Liver (tissue), 9 donors: ENCODE data around the gene UNC80. TPM values are rescaled to one million over a fixed set of nuclear protein-coding genes. Genes with fewer than 3 reads are reported as not detected.

Experiments
- DNase-seq: peaks from one replicate; pipeline ENCODE4 v3.0.0-alpha.2; 2017; ENCODE audit warnings: low spot score
- H3K27ac ChIP-seq, 2 donors: one replicate each; pipeline ENCODE4 v1.7.0; 2013; ENCODE audit warnings: inconsistent platforms in 2 of 2, low read length in 2 of 2, control low read depth in 1 of 2, low read depth in 1 of 2, mild to moderate bottlenecking in 1 of 2
- H3K27me3 ChIP-seq, 4 donors: one replicate each; pipeline versions ENCODE4 v1.6.1 to v1.7.0; 2013; ENCODE audit warnings: low read length in 3 of 4, inconsistent platforms in 1 of 4, mild to moderate bottlenecking in 1 of 4, moderate library complexity in 1 of 4; ENCODE audit not compliant: control insufficient read depth in 4 of 4, insufficient read depth in 4 of 4
- H3K36me3 ChIP-seq, 4 donors: one replicate each; pipeline versions ENCODE4 v1.6.1 to v1.7.0; 2013; ENCODE audit warnings: low read length in 3 of 4, mild to moderate bottlenecking in 3 of 4, low read depth in 1 of 4, moderate library complexity in 1 of 4; ENCODE audit not compliant: control insufficient read depth in 4 of 4, insufficient read depth in 3 of 4
- H3K4me1 ChIP-seq, 4 donors: one replicate each; pipeline versions ENCODE4 v1.6.1 to v1.7.0; 2013; ENCODE audit warnings: low read length in 3 of 4, mild to moderate bottlenecking in 3 of 4, moderate library complexity in 1 of 4; ENCODE audit not compliant: control insufficient read depth in 4 of 4, insufficient read depth in 4 of 4
- H3K4me3 ChIP-seq, 3 donors: one replicate each; pipeline versions ENCODE4 v1.6.1 to v1.7.0; 2013; ENCODE audit warnings: low read length in 3 of 3, control low read depth in 1 of 3, low read depth in 1 of 3, mild to moderate bottlenecking in 1 of 3
- H3K9ac ChIP-seq, 2 donors: one replicate each; pipeline ENCODE4 v1.7.0; 2013; ENCODE audit warnings: low read length in 2 of 2, mild to moderate bottlenecking in 2 of 2, moderate library complexity in 2 of 2, control low read depth in 1 of 2, low read depth in 1 of 2
- H3K9me3 ChIP-seq, 4 donors: one replicate each; pipeline versions ENCODE4 v1.6.1 to v1.7.0; 2013; ENCODE audit warnings: low read length in 3 of 4; ENCODE audit not compliant: control insufficient read depth in 4 of 4
- EGR1 ChIP-seq, 2 donors: IDR thresholded peaks; 2 replicates each; pipeline ENCODE4 v1.6.1; 2016 to 2018; ENCODE audit warnings: antibody characterized with exemption in 2 of 2, low read depth in 2 of 2
- FOXA2 ChIP-seq: IDR thresholded peaks from 2 replicates; pipeline ENCODE4 v1.6.1; 2016; ENCODE audit warnings: antibody characterized with exemption
- GABPA ChIP-seq, 2 donors: IDR thresholded peaks in 1 of 2; conservative IDR thresholded peaks in 1 of 2; 2 replicates each; pipeline ENCODE4 v1.6.1; 2016; ENCODE audit warnings: antibody characterized with exemption in 2 of 2, mild to moderate bottlenecking in 1 of 2, moderate library complexity in 1 of 2
- HNF4A ChIP-seq, 2 donors: conservative IDR thresholded peaks; 2 replicates each; pipeline ENCODE4 v1.6.1; 2016; ENCODE audit warnings: antibody characterized with exemption in 2 of 2, mild to moderate bottlenecking in 2 of 2
- HNF4G ChIP-seq: IDR thresholded peaks from 2 replicates; pipeline ENCODE4 v1.6.1; 2016; ENCODE audit warnings: antibody characterized with exemption
- JUND ChIP-seq, 2 donors: IDR thresholded peaks; 2 replicates each; pipeline ENCODE4 v1.6.1; 2016; ENCODE audit warnings: antibody characterized with exemption in 2 of 2
- MAX ChIP-seq: IDR thresholded peaks from 2 replicates; pipeline ENCODE4 v1.6.1; 2016; ENCODE audit warnings: antibody characterized with exemption
- NR2F2 ChIP-seq: IDR thresholded peaks from 2 replicates; pipeline ENCODE4 v1.6.1; 2016; ENCODE audit warnings: antibody characterized with exemption
- RAD21 ChIP-seq, 2 donors: IDR thresholded peaks; 2 replicates each; pipeline ENCODE4 v1.6.1; 2016; ENCODE audit warnings: antibody characterized with exemption in 2 of 2, mild to moderate bottlenecking in 2 of 2
- RXRA ChIP-seq, 2 donors: IDR thresholded peaks; 2 replicates each; pipeline ENCODE4 v1.6.1; 2017 to 2018; ENCODE audit warnings: antibody characterized with exemption in 2 of 2, mild to moderate bottlenecking in 1 of 2
- SP1 ChIP-seq: IDR thresholded peaks from 2 replicates; pipeline ENCODE4 v1.6.1; 2018; ENCODE audit warnings: antibody characterized with exemption, mild to moderate bottlenecking
- TAF1 ChIP-seq: conservative IDR thresholded peaks from 2 replicates; pipeline ENCODE4 v1.6.1; 2016; ENCODE audit warnings: antibody characterized with exemption, mild to moderate bottlenecking
- YY1 ChIP-seq: IDR thresholded peaks from 2 replicates; pipeline ENCODE4 v1.6.1; 2016; ENCODE audit warnings: antibody characterized with exemption, mild to moderate bottlenecking
- ZBTB33 ChIP-seq: IDR thresholded peaks from 2 replicates; pipeline ENCODE4 v1.6.1; 2016; ENCODE audit warnings: antibody characterized with exemption
- WGBS: extraction: QIAGEN DNeasy Blood & Tissue Kit; methylation state at CpG from one replicate; pipeline ENCODE4 v1.1.7; 2013; 5-methylcytosine and 5-hydroxymethylcytosine counted together
- polyA plus RNA-seq, 2 donors: library from polyadenylated mRNA; stranded (reverse) in 1 of 2; unstranded in 1 of 2; fragments of 200-250 nt in 1 of 2; fragments of >200 nt in 1 of 2; fragmentation: Nextera tagmentation in 1 of 2; extraction: Ambion mirVana in 1 of 2; gene quantifications; one replicate each; pipeline versions ENCODE4 v1.2.1 to v1.2.3, GENCODE V29; 2013 to 2015
- total RNA-seq, 2 donors: library from RNA; depleted of rRNA; stranded (reverse); fragments of >200 nt; gene quantifications; one replicate each; pipeline ENCODE4 v1.2.3, GENCODE V29; 2014
- TF ChIP-seq, protein P1 (sequence below): fragments of 150-350 bp; IDR thresholded peaks from 2 replicates; pipeline ENCODE4 v1.5.1; 2017; ENCODE audit warnings: improper control_type of control experiment, low read depth, low read length; ENCODE audit not compliant: missing input control
- TF ChIP-seq, protein P2 (sequence below): IDR thresholded peaks from 2 replicates; pipeline ENCODE4 v1.6.1; 2016; ENCODE audit warnings: antibody characterized with exemption
- donor health status: healthy.
- donor health status: healthy.
- donor health status: healthy.
- donor health status: healthy.
- donor health status: healthy.

The UNC80 gene
- total and polyA plus RNA-seq, 4 donors, result under 0.01 to 0.05 (median 0.02) TPM; not detected in 1

DNA sequence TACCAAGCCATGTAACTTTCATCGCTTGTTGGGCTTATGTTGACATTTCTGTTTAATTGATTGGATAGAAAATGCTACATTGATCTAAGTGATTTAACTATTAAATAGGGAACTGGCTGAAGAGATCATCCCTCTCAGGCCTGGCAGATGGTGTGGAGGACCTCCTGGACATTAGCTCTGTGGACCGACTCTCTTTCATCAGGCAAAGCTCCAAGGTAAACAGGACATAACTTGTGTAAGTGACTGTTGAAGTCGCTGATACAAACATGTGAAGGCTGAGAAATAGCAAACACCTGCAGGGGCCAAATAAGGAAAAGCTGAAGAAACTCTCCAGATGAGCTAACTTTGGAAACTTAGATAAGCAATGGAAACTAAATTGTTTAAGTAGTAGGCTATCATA is 68.8 kb downstream of the UNC80 start:
- no peaks in the 10 kb centered on the region for H3K27me3 ChIP-seq
- no peaks in the 10 kb centered on the region for H3K4me1 ChIP-seq
- H3K27ac ChIP-seq, result no peak overlapping the region
- TF ChIP-seq MAX, result no peak
- TF ChIP-seq NR2F2, result no peak
- TF ChIP-seq JUND (IDR thresholded peaks at IDR 0.05), result no peak
- no peak overlapping the region for H3K9ac ChIP-seq
- no peaks in the 10 kb centered on the region for H3K36me3 ChIP-seq
- WGBS, result 38% methylated on average over 3 of the region's 3 CpGs
- H3K9me3 ChIP-seq, result no peaks in the 10 kb centered on the region
- H3K4me3 ChIP-seq, result no peak overlapping the region
- DNase-seq, result no peak

GRCh38 chr2:209845666-209846065 is 74.0 kb downstream of the UNC80 start:
- Histone ChIP-seq H3K36me3 (no peaks in the 10 kb centered on the region), H3K9ac (no peak overlapping the region), H3K27me3 (no peaks in the 10 kb centered on the region), H3K27ac (no peak overlapping the region), H3K4me1 (no peaks in the 10 kb centered on the region), H3K4me3 (no peak overlapping the region), H3K9me3 (no peaks in the 10 kb centered on the region)
- TF ChIP-seq HNF4A (conservative IDR thresholded peaks at IDR 0.05), result no peak
- TF ChIP-seq, protein P1, sequence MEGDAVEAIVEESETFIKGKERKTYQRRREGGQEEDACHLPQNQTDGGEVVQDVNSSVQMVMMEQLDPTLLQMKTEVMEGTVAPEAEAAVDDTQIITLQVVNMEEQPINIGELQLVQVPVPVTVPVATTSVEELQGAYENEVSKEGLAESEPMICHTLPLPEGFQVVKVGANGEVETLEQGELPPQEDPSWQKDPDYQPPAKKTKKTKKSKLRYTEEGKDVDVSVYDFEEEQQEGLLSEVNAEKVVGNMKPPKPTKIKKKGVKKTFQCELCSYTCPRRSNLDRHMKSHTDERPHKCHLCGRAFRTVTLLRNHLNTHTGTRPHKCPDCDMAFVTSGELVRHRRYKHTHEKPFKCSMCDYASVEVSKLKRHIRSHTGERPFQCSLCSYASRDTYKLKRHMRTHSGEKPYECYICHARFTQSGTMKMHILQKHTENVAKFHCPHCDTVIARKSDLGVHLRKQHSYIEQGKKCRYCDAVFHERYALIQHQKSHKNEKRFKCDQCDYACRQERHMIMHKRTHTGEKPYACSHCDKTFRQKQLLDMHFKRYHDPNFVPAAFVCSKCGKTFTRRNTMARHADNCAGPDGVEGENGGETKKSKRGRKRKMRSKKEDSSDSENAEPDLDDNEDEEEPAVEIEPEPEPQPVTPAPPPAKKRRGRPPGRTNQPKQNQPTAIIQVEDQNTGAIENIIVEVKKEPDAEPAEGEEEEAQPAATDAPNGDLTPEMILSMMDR, result no peak
- TF ChIP-seq SP1, result no peak
- no peak for TF ChIP-seq TAF1
- no peak for TF ChIP-seq MAX
- TF ChIP-seq NR2F2, result no peak
- no peak for TF ChIP-seq ZBTB33
- TF ChIP-seq FOXA2, result no peak
- TF ChIP-seq GABPA (IDR thresholded peaks at IDR 0.05 in 1 of 2, conservative IDR thresholded peaks at IDR 0.05 in 1 of 2), result no peak
- TF ChIP-seq YY1, result no peak
- no peak for TF ChIP-seq RXRA (IDR thresholded peaks at IDR 0.05)
- TF ChIP-seq HNF4G, result no peak
- TF ChIP-seq RAD21 (IDR thresholded peaks at IDR 0.05), result no peak
- TF ChIP-seq, protein P2, sequence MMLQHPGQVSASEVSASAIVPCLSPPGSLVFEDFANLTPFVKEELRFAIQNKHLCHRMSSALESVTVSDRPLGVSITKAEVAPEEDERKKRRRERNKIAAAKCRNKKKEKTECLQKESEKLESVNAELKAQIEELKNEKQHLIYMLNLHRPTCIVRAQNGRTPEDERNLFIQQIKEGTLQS, result no peak
- TF ChIP-seq EGR1 (IDR thresholded peaks at IDR 0.05; ENCODE audit: low read depth in 2 of 2), result no peak
- 77% methylated on average over 2 of the region's 2 CpGs for WGBS
- DNase-seq, result no peak
